DND-41 (cell line): ENCODE data around the gene JADE1.

Experiments
- ATAC-seq: fragments of 200-7000 bp; cut with Tn5 transposase; 3 replicates; pipeline ENCODE4 v1.9.1; 2021; ENCODE audit warnings: low read depth; ENCODE audit not compliant: insufficient read depth
- DNase-seq: peaks from one replicate; pipeline ENCODE4 v3.0.0-alpha.2; 2020
- H2AFZ ChIP-seq: 2 replicates; pipeline ENCODE4 v1.6.0; 2012; ENCODE audit warnings: low read depth, low read length
- H3K27ac ChIP-seq: 2 replicates; pipeline ENCODE4 v1.5.1; 2012; ENCODE audit warnings: low read length, inconsistent platforms
- H3K27me3 ChIP-seq: fragments of 200-600 bp; sonication (generic); 2 replicates; pipeline ENCODE4 v1.6.0; 2012; ENCODE audit warnings: low read length, mild to moderate bottlenecking, inconsistent platforms; ENCODE audit not compliant: insufficient read depth, poor library complexity
- H3K36me3 ChIP-seq: 2 replicates; pipeline ENCODE4 v1.5.1; 2012; ENCODE audit warnings: low read length, inconsistent platforms; ENCODE audit not compliant: insufficient read depth
- H3K4me1 ChIP-seq: 2 replicates; pipeline ENCODE4 v1.5.1; 2012; ENCODE audit warnings: mild to moderate bottlenecking, low read length; ENCODE audit not compliant: insufficient read depth
- H3K4me2 ChIP-seq: 2 replicates; pipeline ENCODE4 v1.6.0; 2012; ENCODE audit warnings: mild to moderate bottlenecking, moderate library complexity, low read length, inconsistent platforms; ENCODE audit not compliant: insufficient read depth
- H3K4me3 ChIP-seq, 2 experiments: fragments of 200-600 bp in 1 of 2; shearing (Covaris generic) in 1 of 2; 2 replicates each; pipeline ENCODE4 v1.5.1; 2012 to 2016; ENCODE audit warnings: inconsistent platforms in 2 of 2, low read length in 2 of 2, mild to moderate bottlenecking in 2 of 2, low read depth in 1 of 2, moderate library complexity in 1 of 2
- H3K79me2 ChIP-seq: 2 replicates; pipeline ENCODE4 v1.6.0; 2012; ENCODE audit warnings: low read length, inconsistent platforms; ENCODE audit not compliant: insufficient read depth
- H3K9ac ChIP-seq: 2 replicates; pipeline ENCODE4 v1.6.0; 2012; ENCODE audit warnings: low read depth, mild to moderate bottlenecking, inconsistent platforms, low read length, moderate library complexity
- H3K9me3 ChIP-seq: 2 replicates; pipeline ENCODE4 v1.5.1; 2012; ENCODE audit warnings: low read length, moderate library complexity, mild to moderate bottlenecking, inconsistent platforms; ENCODE audit not compliant: insufficient read depth, severe bottlenecking
- H4K20me1 ChIP-seq: 2 replicates; pipeline ENCODE4 v1.6.0; 2012; ENCODE audit warnings: low read length; ENCODE audit not compliant: insufficient read depth
- CTCF ChIP-seq: IDR thresholded peaks from 2 replicates; pipeline ENCODE4 v1.5.1; 2012; ENCODE audit warnings: borderline replicate concordance, low read length, moderate library complexity, mild to moderate bottlenecking; ENCODE audit not compliant: poor library complexity, severe bottlenecking; ENCODE audit errors: extremely low read depth
- EZH2 ChIP-seq: IDR thresholded peaks from 3 replicates; pipeline ENCODE4 v1.6.1; 2012; ENCODE audit warnings: borderline replicate concordance, low read depth, mild to moderate bottlenecking, moderate library complexity, low read length, inconsistent platforms; ENCODE audit not compliant: severe bottlenecking

JADE1 gene

GRCh38 chr4:128869776-128870509 lies 60.4 kb downstream of the JADE1 start:
- Histone ChIP-seq H3K36me3 (peaks cover 97% of the 10 kb centered on the region), H3K79me2 (no peaks in the 10 kb centered on the region; the same call in 1 of the 2 replicates), H3K4me2 (no peak overlapping the region), H3K9me3 (no peaks in the 10 kb centered on the region), H3K9ac (no peak overlapping the region), H3K27ac (no peak overlapping the region), H2AFZ (no peak overlapping the region), H4K20me1 (peaks cover 2% of the 10 kb centered on the region; the same call in 1 of the 2 replicates), H3K27me3 (no peaks in the 10 kb centered on the region), H3K4me1 (no peaks in the 10 kb centered on the region), H3K4me3 (no peak overlapping the region)
- no peak for ATAC-seq
- no peak for DNase-seq
- TF ChIP-seq CTCF (no peak), EZH2 (no peak)

DNA sequence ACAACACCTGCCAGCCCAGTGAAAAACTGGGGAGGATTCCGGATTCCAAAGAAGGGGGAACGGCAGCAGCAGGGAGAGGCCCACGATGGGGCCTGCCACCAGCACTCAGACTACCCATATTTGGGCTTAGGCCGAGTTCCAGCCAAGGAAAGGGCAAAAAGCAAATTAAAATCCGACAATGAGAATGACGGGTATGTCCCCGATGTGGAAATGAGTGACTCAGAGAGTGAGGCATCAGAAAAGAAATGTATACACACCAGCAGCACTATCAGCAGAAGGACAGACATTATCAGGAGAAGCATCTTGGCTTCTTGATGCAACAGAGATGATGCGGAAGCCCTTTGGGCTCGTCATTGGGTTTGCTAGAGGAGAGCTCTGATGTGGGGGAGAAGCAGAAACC lies 62.4 kb downstream of the JADE1 start:
- H4K20me1 ChIP-seq: no peaks in the 10 kb centered on the region
- no peak overlapping the region for H3K4me3 ChIP-seq
- DNase-seq (no peak), ATAC-seq (no peak)
- no peak overlapping the region for H2AFZ ChIP-seq
- no peaks in the 10 kb centered on the region for H3K4me1 ChIP-seq
- H3K9ac ChIP-seq: no peak overlapping the region
- H3K36me3 ChIP-seq: peaks cover 80% of the 10 kb centered on the region
- no peaks in the 10 kb centered on the region for H3K27me3 ChIP-seq
- no peaks in the 10 kb centered on the region; the same call in 1 of the 2 replicates for H3K79me2 ChIP-seq
- no peak overlapping the region for H3K4me2 ChIP-seq
- TF ChIP-seq CTCF (no peak), EZH2 (no peak)
- H3K27ac ChIP-seq: no peak overlapping the region
- H3K9me3 ChIP-seq: no peaks in the 10 kb centered on the region

- TF ChIP-seq CTCF (no peak), EZH2 (no peak)
- Histone ChIP-seq H2AFZ (no peak overlapping the region), H3K9ac (no peak overlapping the region), H3K9me3 (no peaks in the 10 kb centered on the region), H3K27me3 (no peaks in the 10 kb centered on the region), H3K4me1 (no peaks in the 10 kb centered on the region), H3K4me3 (no peak overlapping the region), H3K36me3 (peaks cover 38% of the 10 kb centered on the region), H3K4me2 (no peak overlapping the region), H3K27ac (no peak overlapping the region), H4K20me1 (no peaks in the 10 kb centered on the region), H3K79me2 (no peaks in the 10 kb centered on the region; the same call in 1 of the 2 replicates)
- DNase-seq: no peak
- 0 out of 3 replicates have a peak, but pooled peaks have one; percentile 13 for ATAC-seq
These were observed 66.7 kb downstream of the JADE1 start for GRCh38 chr4:128876200-128876599.

GRCh38 chr4:128877934-128878333 lies 68.4 kb downstream of the JADE1 start:
- no peak overlapping the region for H3K9ac ChIP-seq
- no peaks in the 10 kb centered on the region for H3K27me3 ChIP-seq
- H3K36me3 ChIP-seq: peaks cover 26% of the 10 kb centered on the region
- TF ChIP-seq EZH2 (no peak), CTCF (no peak)
- H4K20me1 ChIP-seq: no peaks in the 10 kb centered on the region
- ATAC-seq (no peak), DNase-seq (no peak)
- no peaks in the 10 kb centered on the region for H3K9me3 ChIP-seq
- no peaks in the 10 kb centered on the region for H3K79me2 ChIP-seq
- no peaks in the 10 kb centered on the region for H3K4me1 ChIP-seq
- H3K27ac ChIP-seq: no peak overlapping the region
- no peak overlapping the region for H3K4me2 ChIP-seq
- H3K4me3 ChIP-seq: no peak overlapping the region
- H2AFZ ChIP-seq: no peak overlapping the region
